GM12878 (cell line): ENCODE measurements around the gene SPACDR. TPM values are rescaled to one million over a fixed set of nuclear protein-coding genes. Genes with fewer than 3 reads are reported as not detected.
A peak's percentile ranks its signal among the peaks of the same experiment; 100 is the strongest.

Experiments used
- CTCF ChIP-seq, 3 experiments: IDR thresholded peaks in 2 of 3; conservative IDR thresholded peaks in 1 of 3; 2 replicates each; pipeline ENCODE4 v1.5.1; 2011; ENCODE audit warnings: low read depth in 3 of 3, low read length in 3 of 3, mild to moderate bottlenecking in 3 of 3, control low read depth in 2 of 3, moderate library complexity in 2 of 3, inconsistent platforms in 1 of 3, mixed read lengths in 1 of 3; ENCODE audit not compliant: control insufficient read depth in 2 of 3, insufficient read depth in 1 of 3; ENCODE audit errors: extremely low read depth in 1 of 3
- E2F4 ChIP-seq: IDR thresholded peaks from 2 replicates; pipeline ENCODE4 v1.6.1; 2012; ENCODE audit warnings: low read depth, low read length, improper control_type of control experiment
- EGR1 ChIP-seq, 2 experiments: IDR thresholded peaks; 1 replicate in 1 of 2; 2 replicates in 1 of 2; pipeline ENCODE4 v1.6.1; 2011 to 2012; ENCODE audit warnings: low read depth in 2 of 2, low read length in 2 of 2, borderline replicate concordance in 1 of 2, mild to moderate bottlenecking in 1 of 2, moderate library complexity in 1 of 2
- FOS ChIP-seq: IDR thresholded peaks from 3 replicates; pipeline ENCODE4 v1.6.1; 2011; ENCODE audit warnings: borderline replicate concordance; ENCODE audit not compliant: insufficient read length; ENCODE audit errors: extremely low read depth
- HCFC1 ChIP-seq: fragments of 150-350 bp; IDR thresholded peaks from 2 replicates; pipeline ENCODE4 v1.6.1; 2014; ENCODE audit warnings: low read length
- HSF1 ChIP-seq: fragments of 150-350 bp; IDR thresholded peaks from 2 replicates; pipeline ENCODE4 v1.6.1; 2014; ENCODE audit warnings: mild to moderate bottlenecking, low read depth, low read length
- JUNB ChIP-seq: IDR thresholded peaks from 2 replicates; pipeline ENCODE4 v1.6.1; 2016; ENCODE audit warnings: antibody characterized with exemption, mild to moderate bottlenecking
- MTA3 ChIP-seq: IDR thresholded peaks from 2 replicates; pipeline ENCODE4 v1.6.1; 2012; ENCODE audit warnings: low read length, inconsistent platforms, borderline replicate concordance
- POLR2AphosphoS5 ChIP-seq: IDR thresholded peaks from 2 replicates; pipeline ENCODE4 v1.6.1; 2011; ENCODE audit warnings: mild to moderate bottlenecking, low read length, inconsistent platforms
- SKIL ChIP-seq: fragments of 450-650 bp; IDR thresholded peaks from 2 replicates; pipeline ENCODE4 v1.6.1; 2017; ENCODE audit warnings: mild to moderate bottlenecking, low read depth, inconsistent platforms; ENCODE audit not compliant: poor library complexity, severe bottlenecking
- SMARCA5 ChIP-seq: fragments of 450-650 bp; IDR thresholded peaks from 2 replicates; pipeline ENCODE4 v1.6.1; 2017; ENCODE audit warnings: mild to moderate bottlenecking
- SREBF2 ChIP-seq: IDR thresholded peaks from 2 replicates; pipeline ENCODE4 v1.6.1; 2012; ENCODE audit warnings: mild to moderate bottlenecking, low read length
- TCF7 ChIP-seq: IDR thresholded peaks from 2 replicates; pipeline ENCODE4 v1.6.1; 2014; ENCODE audit warnings: antibody characterized with exemption, borderline replicate concordance
- ZNF217 ChIP-seq: fragments of 450-650 bp; IDR thresholded peaks from 2 replicates; pipeline ENCODE4 v1.6.1; 2017; ENCODE audit warnings: antibody characterized with exemption, mild to moderate bottlenecking
- ZNF592 ChIP-seq: fragments of 450-650 bp; IDR thresholded peaks from 2 replicates; pipeline ENCODE4 v1.6.1; 2017; ENCODE audit warnings: mild to moderate bottlenecking, moderate library complexity
- polyA plus RNA-seq, 11 experiments: library from polyadenylated mRNA; depleted of rRNA in 4 of 11; unstranded in 6 of 11; stranded (reverse) in 5 of 11; fragments of >200 nt; fragmentation: Nextera tagmentation in 4 of 11; fragmentation: Illumina TruSeq in 1 of 11; extraction: Ambion mirVana in 4 of 11; extraction: Trizol in 1 of 11; gene quantifications; 1 replicate in 1 of 11; 2 replicates in 10 of 11; pipeline versions ENCODE4 v1.2.1 to v1.2.3, GENCODE V29; 2011 to 2016; ENCODE audit warnings: inconsistent platforms in 2 of 11, missing spikeins in 2 of 11, low read depth in 1 of 11
- total RNA-seq, 4 experiments: library from RNA; depleted of rRNA in 3 of 4; stranded (reverse); fragments of >200 nt in 3 of 4; fragmentation: Illumina TruSeq in 1 of 4; extraction: Trizol in 1 of 4; gene quantifications; 2 replicates each; pipeline versions ENCODE4 v1.2.1 to v1.2.3, GENCODE V29; 2013 to 2021

Gene SPACDR
- total and polyA plus RNA-seq, 10 of the 15 experiments (the other 5 are each of a cell fraction or from before 2014, with no cell fraction given) = 0.18 to 1.5 (median 0.63) TPM

GRCh38 chr7:100428199-100428966, 35.7 kb downstream of the SPACDR start, which contains the start of gene ZCWPW1 (continued):
- TF ChIP-seq SMARCA5 (peak; percentile 58; the same call in 1 of the 2 replicates), POLR2AphosphoS5 (peak; percentile 99), TCF7 (peak; percentile 40; the same call in 1 of the 2 replicates), E2F4 (peak; percentile 76), HCFC1 (peak; percentile 88), ZNF592 (no peak), SREBF2 (no peak), CTCF (IDR thresholded peaks at IDR 0.05 in 2 of 3, conservative IDR thresholded peaks at IDR 0.05 in 1 of 3; ENCODE audit: control insufficient read depth in 2 of 3, extremely low read depth in 1 of 3, insufficient read depth in 1 of 3, low read depth in 3 of 3, low read length in 3 of 3) (no peak), SKIL (peak; percentile 54), ZNF217 (no peak), HSF1 (no peak), JUNB (no peak), EGR1 (IDR thresholded peaks at IDR 0.05; ENCODE audit: borderline replicate concordance in 1 of 2, low read depth in 2 of 2, low read length in 2 of 2) (peak; percentile 61 to 99), FOS (no peak), MTA3 (no peak)
